MCF 10A (cell line): ENCODE measurements around the gene RNF208. TPM values are rescaled to one million over a fixed set of nuclear protein-coding genes. Genes with fewer than 3 reads are reported as not detected.

Experiments used
- BruUV-seq: library from RNA; stranded (reverse); fragments of 400-500 nt; replicated peaks from 2 replicates; lab custom pipeline; 2021; lab: Mats Ljungman, UMichigan
- CTCF ChIA-PET: fragments of 300-600 bp; sonication (Branson Sonifier 250); formaldehyde crosslinking; extraction: SDS; loops from one replicate; lab custom pipeline; 2021; ENCODE audit warnings: antibody characterized with exemption, inconsistent platforms; lab: Yijun Ruan, JAX
- POLR2A ChIA-PET: fragments of 300-600, 350-650 bp; sonication (Branson Sonifier 250); formaldehyde crosslinking; extraction: SDS; loops from one replicate; lab custom pipeline; 2020; ENCODE audit warnings: antibody characterized with exemption, inconsistent platforms; lab: Yijun Ruan, JAX
- DNase-seq: peaks from one replicate; pipeline ENCODE4 v3.0.0-alpha.2; 2018; ENCODE audit not compliant: unreplicated experiment
- H3K27ac Mint-ChIP-seq: one replicate; pipeline ENCODE4 v1.8.0; 2022; ENCODE audit warnings: mild to moderate bottlenecking, low read depth, mixed read lengths; ENCODE audit not compliant: unreplicated experiment
- H3K27me3 Mint-ChIP-seq: one replicate; pipeline ENCODE4 v1.8.0; 2022; ENCODE audit warnings: mixed read lengths; ENCODE audit not compliant: insufficient read depth, unreplicated experiment
- H3K36me3 Mint-ChIP-seq: one replicate; pipeline ENCODE4 v1.8.0; 2022; ENCODE audit warnings: mild to moderate bottlenecking, moderate library complexity, mixed read lengths; ENCODE audit not compliant: insufficient read depth, unreplicated experiment
- H3K4me1 Mint-ChIP-seq: one replicate; pipeline ENCODE4 v1.8.0; 2022; ENCODE audit warnings: mixed read lengths; ENCODE audit not compliant: insufficient read depth, unreplicated experiment
- H3K4me3 Mint-ChIP-seq: one replicate; pipeline ENCODE4 v1.8.0; 2022; ENCODE audit warnings: mild to moderate bottlenecking, moderate library complexity, mixed read lengths; ENCODE audit not compliant: unreplicated experiment
- H3K9me3 Mint-ChIP-seq: one replicate; pipeline ENCODE4 v1.8.0; 2022; ENCODE audit warnings: mixed read lengths; ENCODE audit not compliant: unreplicated experiment
- CTCF ChIP-seq: fragments of 200-600 bp; IDR thresholded peaks from one replicate; pipeline ENCODE4 v1.8.0; 2022; ENCODE audit warnings: antibody characterized with exemption, mild to moderate bottlenecking; ENCODE audit not compliant: unreplicated experiment
- intact Hi-C: fragments of 100-400 bp; cut with micrococcal nuclease; formaldehyde crosslinking; loops from 2 replicates; pipeline ENCODE4 v1.14.1; 2022
- total RNA-seq: library from RNA; stranded (reverse); gene quantifications from 2 replicates; pipeline ENCODE4 v1.2.3, GENCODE V29; 2022

RNF208 gene
- total RNA-seq, 1 experiment from 2014 or later, result 2.5 TPM

- Mint-ChIP-seq H3K9me3 (no peaks in the 10 kb centered on the region), H3K4me1 (peaks cover 15% of the 10 kb centered on the region), H3K4me3 (no peak overlapping the region), H3K36me3 (peaks cover 22% of the 10 kb centered on the region), H3K27ac (no peak overlapping the region), H3K27me3 (no peaks in the 10 kb centered on the region)
- POLR2A ChIA-PET, result interaction anchor here (0.6 to 8.6 kb wide), 3 partner anchors 7 to 42 kb away, joined by 3 to 118 read pairs (median 4); partner anchors contain the start of gene NELFB
- no TSS peak for BruUV-seq
- intact Hi-C loops, result no loop called here
- CTCF ChIA-PET, result interaction anchor here (0.6 to 0.9 kb wide), 3 partner anchors 9 to 518 kb away, joined by 3 to 4 read pairs (median 3); no protein-coding TSS in a partner anchor
- no peak for TF ChIP-seq CTCF
- no peak for DNase-seq
These were observed 25.3 kb upstream of the RNF208 start for GRCh38 chr9:137247135-137247915.

GRCh38 chr9:137245450-137246421 lies 23.7 kb upstream of the RNF208 start:
- no peak overlapping the region for H3K27ac Mint-ChIP-seq
- intact Hi-C loops, result no loop called here
- no peaks in the 10 kb centered on the region for H3K27me3 Mint-ChIP-seq
- H3K4me3 Mint-ChIP-seq, result no peak overlapping the region
- no peak for DNase-seq
- no TSS peak for BruUV-seq
- TF ChIP-seq CTCF, result no peak
- H3K9me3 Mint-ChIP-seq, result no peaks in the 10 kb centered on the region
- peaks cover 15% of the 10 kb centered on the region for H3K4me1 Mint-ChIP-seq
- peaks cover 38% of the 10 kb centered on the region for H3K36me3 Mint-ChIP-seq
- POLR2A ChIA-PET, result interaction anchor here (0.6 to 8.6 kb wide), 2 partner anchors 9 to 57 kb away, joined by 3 to 118 read pairs; partner anchors contain the start of genes NELFB and NRARP
- CTCF ChIA-PET, result interaction anchor here (0.6 to 1.3 kb wide), 4 partner anchors 9 to 199 kb away, joined by 3 to 6 read pairs (median 3); no protein-coding TSS in a partner anchor

- POLR2A ChIA-PET, result interaction anchor here (0.6 to 8.6 kb wide), 3 partner anchors 10 to 199 kb away, joined by 3 to 118 read pairs (median 3); partner anchors contain the start of genes NELFB and NRARP
- Mint-ChIP-seq H3K27me3 (no peaks in the 10 kb centered on the region), H3K9me3 (no peaks in the 10 kb centered on the region), H3K36me3 (peaks cover 41% of the 10 kb centered on the region), H3K4me3 (no peak overlapping the region), H3K4me1 (peaks cover 15% of the 10 kb centered on the region), H3K27ac (no peak overlapping the region)
- CTCF ChIA-PET, result interaction anchor here (0.6 to 1.3 kb wide), 7 partner anchors 8 to 198 kb away, joined by 3 to 11 read pairs (median 3); partner anchors contain the start of gene NELFB
- intact Hi-C loops, result no loop called here
- DNase-seq, result no peak
- BruUV-seq, result no TSS peak
- TF ChIP-seq CTCF, result no peak
These were observed 22.7 kb upstream of the RNF208 start for GRCh38 chr9:137244486-137245449.
